LHCN-M2 (cell line): ENCODE data around the gene DLEC1. TPM values are rescaled to one million over a fixed set of nuclear protein-coding genes. Genes with fewer than 3 reads are reported as not detected.
A peak's percentile ranks its signal among the peaks of the same experiment; 100 is the strongest.
"Not testable (repeated sequence)": the region's sequence is repeated elsewhere in the genome, so short reads cannot be mapped to it uniquely, and the experiment has no call there.

Experiments used
- DNase-seq: peaks from one replicate; pipeline ENCODE4 v3.0.0-alpha.2; 2012; ENCODE audit warnings: low read depth
- total RNA-seq: library from RNA; depleted of rRNA; stranded (reverse); fragments of >200 nt; gene quantifications from 2 replicates; pipeline ENCODE4 v1.2.3, GENCODE V29; 2014

The DLEC1 gene
- total RNA-seq, 1 experiment from 2014 or later = not detected

GRCh38 chr3:38119821-38120692 lies 81.0 kb downstream of the DLEC1 start:
- DNase-seq = no peak

- DNase-seq = no peak
These were observed 81.9 kb downstream of the DLEC1 start for GRCh38 chr3:38120693-38121450.

- DNase-seq = no peak
These were observed 82.4 kb downstream of the DLEC1 start for GRCh38 chr3:38121451-38121831.

- DNase-seq = no peak
These were observed 82.9 kb downstream of the DLEC1 start for GRCh38 chr3:38121832-38122461.

GRCh38 chr3:38122712-38123290 lies 83.8 kb downstream of the DLEC1 start:
- no peak for DNase-seq

GRCh38 chr3:38124324-38125122 lies 85.5 kb downstream of the DLEC1 start:
- DNase-seq = no peak

- no peak for DNase-seq
These were observed 86.5 kb downstream of the DLEC1 start for GRCh38 chr3:38125305-38126120.

GRCh38 chr3:38126121-38126892 lies 87.3 kb downstream of the DLEC1 start:
- no peak for DNase-seq

- peak; percentile 27 for DNase-seq
These were observed 88.7 kb downstream of the DLEC1 start for GRCh38 chr3:38127611-38128302.

GRCh38 chr3:38128303-38128655 lies 89.3 kb downstream of the DLEC1 start:
- DNase-seq = no peak

- DNase-seq = no peak
These were observed 90.0 kb downstream of the DLEC1 start for GRCh38 chr3:38129058-38129457.

GRCh38 chr3:38130631-38131065 lies 91.6 kb downstream of the DLEC1 start:
- DNase-seq = no peak

GRCh38 chr3:38131621-38132369 lies 92.8 kb downstream of the DLEC1 start:
- DNase-seq = peak; percentile 22

- DNase-seq = no peak
These were observed 94.2 kb downstream of the DLEC1 start for GRCh38 chr3:38133209-38133556.

- no peak for DNase-seq
These were observed 94.8 kb downstream of the DLEC1 start for GRCh38 chr3:38133557-38134405.

GRCh38 chr3:38134517-38135143 lies 95.6 kb downstream of the DLEC1 start:
- DNase-seq = not testable (repeated sequence)
